Measurements from ENCODE around the gene KRTAP4-4.

- TF ChIP-seq CTCF (IDR thresholded peaks at IDR 0.05) (no peak), POLR2A (IDR thresholded peaks at IDR 0.05) (no peak)
These were observed 15.7 kb downstream of the KRTAP4-4 start for GRCh38 chr17:41144846-41145245.
